Prostate gland (tissue), 2 donors: ENCODE data around the gene CCSER2.

ENCODE experiments used
- CTCF ChIP-seq, 4 experiments: fragments of 200-600 bp in 2 of 4; fragments of 450-650 bp in 2 of 4; sonication (generic) in 2 of 4; IDR thresholded peaks; 1 replicate in 3 of 4; 2 replicates in 1 of 4; pipeline ENCODE4 v1.5.1; 2016 to 2019; ENCODE audit warnings: antibody characterized with exemption in 4 of 4, mild to moderate bottlenecking in 2 of 4, moderate library complexity in 2 of 4
- POLR2A ChIP-seq: fragments of 450-650 bp; IDR thresholded peaks from one replicate; pipeline ENCODE4 v1.6.1; 2016; ENCODE audit warnings: antibody characterized with exemption, mild to moderate bottlenecking

- TF ChIP-seq CTCF (IDR thresholded peaks at IDR 0.05) (no peak), POLR2A (no peak)
Measured at GRCh38 chr10:84395581-84395980, 67.2 kb downstream of the CCSER2 start.
